ENCODE results near the gene NCKAP5.

The NCKAP5 gene

GRCh38 chr2:132830321-132830827 is 737.9 kb downstream of the NCKAP5 start:
- TF ChIP-seq CTCF (IDR thresholded peaks at IDR 0.05; ENCODE audit: insufficient read depth, low read length) = no peak
- TF ChIP-seq GABPA (IDR thresholded peaks at IDR 0.05; ENCODE audit: low read depth) = no peak
- DNase-seq (ENCODE audit: low read depth in 1 of 2, low spot score in 1 of 2) = no peak
- Histone ChIP-seq H3K4me3 (replicated peaks; ENCODE audit: insufficient read depth, low read length) (no peak overlapping the region), H3K27ac (replicated peaks) (no peak overlapping the region), H3K27me3 (ENCODE audit: insufficient read depth, poor library complexity, severe bottlenecking) (no peaks in the 10 kb centered on the region)

DNA sequence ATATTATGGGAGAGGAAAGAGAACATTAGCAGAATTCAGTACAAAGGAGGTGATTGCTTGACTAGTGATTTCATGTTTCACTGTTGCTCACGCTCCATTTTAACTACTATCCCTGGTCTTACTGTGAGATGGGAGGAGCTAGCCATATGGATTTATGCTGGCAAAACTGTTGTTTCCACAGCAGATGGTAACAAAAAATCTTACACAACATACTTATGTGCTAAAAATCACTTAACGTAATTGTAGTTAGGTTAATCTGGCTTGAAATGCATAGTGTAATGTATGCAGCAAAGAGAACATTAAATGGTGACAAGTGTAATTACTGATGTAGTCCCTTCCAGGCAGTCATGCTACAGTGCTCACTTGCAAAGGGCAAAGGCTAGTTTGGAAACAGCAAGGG is 742.7 kb downstream of the NCKAP5 start:
- H3K27me3 ChIP-seq (ENCODE audit: insufficient read depth, poor library complexity, severe bottlenecking) = no peaks in the 10 kb centered on the region
- H3K4me3 ChIP-seq (replicated peaks; ENCODE audit: insufficient read depth, low read length) = no peak overlapping the region
- no peak overlapping the region for H3K27ac ChIP-seq (replicated peaks)
- DNase-seq (ENCODE audit: low read depth in 1 of 2, low spot score in 1 of 2) = no peak
- TF ChIP-seq POLR2AphosphoS5 (IDR thresholded peaks at IDR 0.05; ENCODE audit: low read depth) = no peak
- TF ChIP-seq SPI1 (IDR thresholded peaks at IDR 0.05; ENCODE audit: borderline replicate concordance, low read depth) = no peak
- no peak for TF ChIP-seq CTCF (IDR thresholded peaks at IDR 0.05; ENCODE audit: insufficient read depth, low read length)
- no peak for TF ChIP-seq GABPA (IDR thresholded peaks at IDR 0.05; ENCODE audit: low read depth)
- TF ChIP-seq REST (IDR thresholded peaks at IDR 0.05; ENCODE audit: insufficient replicate concordance, low read depth) = no peak

DNA sequence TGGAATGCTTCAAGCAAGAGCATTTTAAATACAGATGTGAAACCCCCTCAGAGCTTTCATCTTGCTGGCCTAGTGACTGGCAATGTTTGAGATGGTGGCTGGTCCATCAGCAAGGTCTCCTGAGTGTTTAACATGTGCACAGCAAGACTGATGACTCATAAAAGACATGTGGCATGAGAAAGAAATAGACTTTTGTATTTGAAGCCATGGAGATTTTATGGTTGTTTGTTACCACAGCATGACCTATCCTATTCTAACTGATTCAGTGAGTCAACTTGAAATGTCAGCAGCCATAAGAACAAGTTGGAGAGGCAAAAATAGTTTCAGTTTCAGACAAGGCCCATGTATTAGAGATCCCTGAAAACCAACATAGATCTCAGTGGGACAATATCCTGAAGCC is 743.5 kb downstream of the NCKAP5 start:
- DNase-seq (ENCODE audit: low read depth in 1 of 2, low spot score in 1 of 2) = no peak
- Histone ChIP-seq H3K27me3 (ENCODE audit: insufficient read depth, poor library complexity, severe bottlenecking) (no peaks in the 10 kb centered on the region), H3K4me3 (replicated peaks; ENCODE audit: insufficient read depth, low read length) (no peak overlapping the region), H3K27ac (replicated peaks) (no peak overlapping the region)
- TF ChIP-seq GABPA (IDR thresholded peaks at IDR 0.05; ENCODE audit: low read depth) = no peak

GRCh38 chr2:132816234-132816633 is 752.0 kb downstream of the NCKAP5 start:
- H3K4me3 ChIP-seq (replicated peaks; ENCODE audit: insufficient read depth, low read length) = no peak overlapping the region
- DNase-seq (ENCODE audit: low read depth in 1 of 2, low spot score in 1 of 2) = no peak
- no peak for TF ChIP-seq CTCF (IDR thresholded peaks at IDR 0.05; ENCODE audit: insufficient read depth, low read length)
- TF ChIP-seq GABPA (IDR thresholded peaks at IDR 0.05; ENCODE audit: low read depth) = no peak
- TF ChIP-seq SPI1 (IDR thresholded peaks at IDR 0.05; ENCODE audit: borderline replicate concordance, low read depth) = no peak
- TF ChIP-seq REST (IDR thresholded peaks at IDR 0.05; ENCODE audit: insufficient replicate concordance, low read depth) = no peak
- H3K27ac ChIP-seq (replicated peaks) = no peak overlapping the region
- no peaks in the 10 kb centered on the region for H3K27me3 ChIP-seq (ENCODE audit: insufficient read depth, poor library complexity, severe bottlenecking)

All from HL-60 (cell line).